HL-60/S4 treated with retinoic acid at 250 ng/mL for 4 days and 3 days (cell line): ENCODE measurements around the gene ZNF714.

Experiments used
- in situ Hi-C: fragments of 300-500 bp; cut with MboI; formaldehyde crosslinking; loops from 2 replicates; pipeline ENCODE4 v1.7.0; 2022; ENCODE audit warnings: low sequenced_read_pairs

The ZNF714 gene

DNA sequence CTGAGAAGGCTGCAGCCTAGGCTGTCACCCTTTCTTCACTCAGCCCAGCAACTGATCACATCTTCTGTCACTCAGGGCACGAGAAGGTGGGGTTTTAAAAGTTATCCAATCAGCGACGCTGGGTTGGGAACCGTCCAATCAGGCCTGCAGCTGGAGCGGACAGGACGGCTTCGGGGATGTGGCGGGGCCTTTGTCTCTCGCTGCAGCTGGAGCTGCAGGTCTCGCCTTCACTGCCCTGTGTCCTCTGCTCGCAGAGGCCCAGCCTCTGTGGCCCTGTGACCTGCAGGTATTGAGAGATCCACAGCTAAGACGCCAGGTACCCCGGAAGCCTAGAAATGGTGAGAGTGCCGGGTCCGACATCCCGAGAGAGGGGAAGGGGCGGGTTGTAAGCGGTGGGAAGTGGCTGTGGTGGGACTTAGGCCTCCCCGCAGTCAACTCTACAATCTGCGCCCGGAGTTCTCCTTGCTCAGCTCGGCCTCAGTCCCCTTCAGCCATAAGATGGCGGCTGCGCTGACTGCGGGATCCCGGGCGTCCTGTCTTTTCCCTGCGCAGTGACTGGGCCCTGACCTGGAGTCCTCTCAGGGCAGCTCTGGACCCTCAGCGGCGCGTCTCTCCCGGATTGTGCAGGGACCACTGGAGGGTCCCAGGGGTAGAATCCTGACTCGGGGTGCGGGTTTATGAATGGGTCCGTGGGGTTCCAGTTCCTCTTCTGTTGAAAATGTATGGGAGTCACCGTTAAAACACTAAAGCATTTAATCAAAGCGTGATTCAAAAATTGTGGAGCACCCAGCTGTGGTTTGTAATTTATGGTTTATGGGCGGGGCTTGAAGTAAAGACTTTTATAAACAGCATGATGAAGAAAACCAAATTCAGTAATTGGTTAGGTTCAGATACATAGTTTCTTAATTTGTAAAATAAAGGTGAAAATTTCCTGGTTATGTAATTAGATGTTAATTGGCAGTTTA lies at the start of gene ZNF714:
TSS of gene ZNF714 (plus strand) at position 193 of the 965 bp plus-strand sequence. CDS start 16,066 bp downstream, outside the sequence.
- in situ Hi-C loops: no loop called here

DNA sequence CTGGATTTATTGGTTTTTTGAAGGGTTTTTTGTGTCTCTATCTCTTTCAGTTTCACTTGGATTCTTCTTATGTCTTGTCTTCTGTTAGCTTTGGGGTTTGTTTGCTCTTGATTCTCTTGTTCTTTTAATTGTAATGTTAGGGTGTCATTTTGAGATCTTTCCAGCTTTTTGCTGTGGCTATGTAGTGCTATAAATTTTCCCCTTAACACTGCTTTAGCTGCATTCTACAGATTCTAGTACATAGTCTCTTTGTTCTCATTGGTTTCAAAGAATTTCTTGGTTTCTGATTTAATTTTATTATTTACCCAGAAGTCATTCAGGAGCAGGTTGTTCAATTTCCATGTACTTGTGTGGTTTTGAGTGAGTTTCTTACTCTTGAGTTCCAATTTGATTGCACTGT lies 37.0 kb upstream of the ZNF714 start:
- in situ Hi-C loops: no loop called here

DNA sequence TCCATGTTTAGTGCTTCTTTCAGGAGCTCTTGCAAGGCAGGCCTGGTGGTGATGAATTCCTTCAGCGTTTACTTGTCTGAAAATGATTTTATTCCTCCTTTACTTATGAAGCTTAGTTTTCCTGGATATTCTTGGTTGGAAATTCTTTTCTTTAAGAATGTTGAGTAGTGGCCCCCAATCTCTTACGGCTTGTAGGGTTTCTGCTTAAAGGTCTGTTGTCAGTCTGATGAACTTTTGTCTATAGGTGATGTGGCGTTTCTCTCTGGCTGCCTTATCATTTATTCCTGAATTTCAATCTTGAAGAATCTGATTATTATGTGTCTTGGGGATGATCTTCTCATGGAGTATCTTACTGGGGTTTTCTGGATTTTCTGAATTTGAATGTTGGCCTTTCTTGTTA lies 35.5 kb upstream of the ZNF714 start:
- in situ Hi-C loops: no loop called here

DNA sequence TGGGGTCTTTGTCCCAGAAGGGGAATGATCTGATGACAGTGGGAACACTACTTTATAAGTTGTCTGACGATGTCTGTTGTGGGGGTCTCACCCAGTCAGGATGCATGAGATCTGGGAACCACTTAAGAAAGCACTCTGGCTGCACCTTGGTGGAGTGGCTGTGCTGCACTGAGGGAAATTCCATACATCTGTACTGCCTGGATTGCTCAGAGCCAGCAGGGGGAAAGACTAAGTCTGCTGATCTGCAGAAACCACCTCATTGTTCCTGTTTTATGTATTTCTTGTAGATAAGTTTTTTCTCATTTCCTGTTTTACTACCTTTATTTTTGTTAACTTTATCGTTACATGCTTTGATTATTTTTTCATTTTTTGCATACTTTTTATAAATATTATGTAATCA lies 34.3 kb upstream of the ZNF714 start:
- in situ Hi-C loops: no loop called here

DNA sequence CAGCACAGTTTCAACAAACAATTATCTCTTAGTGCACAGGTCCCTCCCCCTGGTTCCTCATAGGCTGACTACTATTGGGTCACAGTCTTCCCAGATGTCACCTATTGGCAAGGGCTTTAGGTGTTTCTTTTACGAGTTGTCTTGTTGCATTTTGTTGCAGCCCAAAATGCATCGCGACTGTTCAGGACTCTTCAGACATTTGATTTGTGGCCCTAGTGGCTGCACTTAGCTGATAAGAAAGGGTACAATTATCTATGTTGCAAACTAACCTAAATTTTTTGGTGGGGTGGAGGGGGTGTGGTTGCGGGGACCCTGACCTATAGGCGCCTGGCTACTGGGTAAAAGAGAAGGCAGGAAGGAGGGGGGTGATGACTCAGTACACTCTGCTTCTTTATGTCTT lies 29.1 kb upstream of the ZNF714 start:
- in situ Hi-C loops: no loop called here

DNA sequence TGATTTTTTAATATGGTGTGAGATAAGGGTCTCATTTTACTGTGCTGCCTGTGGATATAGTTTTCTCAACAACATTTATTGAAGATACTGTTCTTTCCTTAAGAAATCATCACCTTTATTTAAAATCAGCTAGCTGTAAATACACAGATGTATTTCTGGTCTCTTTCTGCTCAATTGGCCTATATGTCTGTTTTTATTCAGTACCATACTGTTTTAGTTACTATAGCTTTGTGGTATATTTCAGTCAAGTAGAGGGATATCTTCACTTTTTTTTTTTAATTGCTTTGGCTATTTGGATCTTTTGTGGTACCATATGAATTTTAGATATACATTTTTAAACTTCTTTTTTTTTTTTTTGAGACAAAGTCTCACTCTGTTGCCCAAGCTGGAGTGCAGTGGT lies 16.7 kb upstream of the ZNF714 start:
- in situ Hi-C loops: no loop called here

DNA sequence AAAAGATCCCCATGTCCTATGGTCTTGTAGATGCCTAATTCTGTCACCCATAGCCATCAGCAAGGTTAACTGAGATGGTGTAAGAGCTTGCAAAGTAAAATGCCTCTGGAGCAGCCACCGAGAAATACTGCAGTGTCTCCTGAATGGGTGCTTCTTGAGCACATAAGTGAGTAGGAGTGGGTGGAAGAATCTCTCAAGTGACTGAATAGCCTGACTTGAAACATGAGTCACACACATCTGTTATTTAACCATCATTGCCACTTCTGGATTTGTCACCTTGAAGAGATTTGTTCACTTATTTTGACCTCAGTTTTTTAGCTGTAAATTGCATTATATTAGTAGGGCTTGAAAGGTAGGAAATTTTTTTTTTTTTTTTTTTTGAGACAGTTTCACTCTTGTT lies 2.3 kb downstream of the ZNF714 start:
- in situ Hi-C loops: no loop called here

DNA sequence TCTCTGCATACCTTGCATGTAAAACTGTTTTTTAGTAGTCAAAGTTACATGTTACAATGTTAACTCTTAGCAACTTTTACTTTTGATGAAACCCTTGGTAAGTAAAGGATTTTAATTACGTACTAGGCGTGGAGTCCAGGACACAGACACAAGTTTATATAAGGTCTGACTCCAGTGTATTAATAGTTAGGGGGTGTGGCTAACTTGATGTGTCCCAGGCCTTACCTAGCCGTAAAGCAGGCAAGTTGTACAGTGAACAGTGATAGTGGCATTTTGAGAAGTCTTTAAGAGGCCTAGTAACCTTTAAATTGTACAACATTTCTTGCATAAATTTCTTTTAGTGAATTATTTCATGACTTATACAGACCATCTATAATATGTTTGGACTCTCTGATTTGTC lies 5.9 kb downstream of the ZNF714 start:
- in situ Hi-C loops: no loop called here

DNA sequence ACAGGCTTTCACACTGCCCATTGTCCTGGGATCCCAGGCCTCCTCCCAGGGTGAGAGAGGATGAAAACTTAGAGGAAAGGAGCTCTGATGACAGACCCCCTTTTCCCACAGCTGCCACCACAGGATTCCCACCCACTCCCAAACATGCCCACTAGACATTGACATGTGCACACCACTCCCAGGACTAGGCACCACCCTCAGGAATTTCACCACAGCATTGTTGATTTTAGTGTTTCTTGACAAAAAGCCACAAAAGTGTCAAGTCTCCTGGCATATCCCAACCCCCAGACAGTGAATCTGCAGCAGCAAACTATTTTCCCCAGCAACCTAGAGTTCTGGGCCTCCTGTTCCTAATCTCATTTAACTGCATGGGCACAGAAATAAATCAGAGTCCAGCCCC lies 10.1 kb downstream of the ZNF714 start:
- in situ Hi-C loops: no loop called here

DNA sequence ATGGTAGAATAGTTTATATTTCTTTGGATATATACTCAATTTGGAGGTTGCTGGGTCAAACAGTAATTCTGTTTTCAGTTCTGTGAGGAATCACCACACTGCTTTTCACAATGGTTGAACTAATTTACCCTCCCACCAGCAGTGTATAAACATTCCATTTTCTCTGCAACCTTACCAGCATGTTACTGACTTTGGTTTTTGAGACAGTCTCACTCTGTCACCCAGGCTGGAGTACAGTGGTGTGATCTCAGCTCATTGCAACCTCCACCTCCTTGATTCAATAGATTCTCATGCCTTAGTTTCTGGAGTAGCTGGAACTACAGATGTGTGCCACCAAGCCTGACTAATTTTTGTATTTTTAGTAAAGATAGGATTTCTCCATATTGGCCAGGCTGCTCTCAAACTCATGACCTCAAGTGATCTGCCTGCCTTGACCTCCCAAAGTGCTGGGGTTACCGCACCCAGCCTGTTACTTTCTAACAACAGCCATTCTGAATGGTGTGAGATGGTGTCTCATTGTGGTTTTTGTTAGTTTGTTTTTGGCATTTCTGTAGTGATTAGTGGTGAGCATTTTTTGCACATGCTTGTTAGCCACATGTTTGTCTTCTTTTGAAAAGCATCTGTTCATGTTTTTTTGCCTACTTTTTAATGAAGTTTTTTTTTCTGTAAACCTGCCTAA lies 12.5 kb downstream of the ZNF714 start:
- in situ Hi-C loops: no loop called here

DNA sequence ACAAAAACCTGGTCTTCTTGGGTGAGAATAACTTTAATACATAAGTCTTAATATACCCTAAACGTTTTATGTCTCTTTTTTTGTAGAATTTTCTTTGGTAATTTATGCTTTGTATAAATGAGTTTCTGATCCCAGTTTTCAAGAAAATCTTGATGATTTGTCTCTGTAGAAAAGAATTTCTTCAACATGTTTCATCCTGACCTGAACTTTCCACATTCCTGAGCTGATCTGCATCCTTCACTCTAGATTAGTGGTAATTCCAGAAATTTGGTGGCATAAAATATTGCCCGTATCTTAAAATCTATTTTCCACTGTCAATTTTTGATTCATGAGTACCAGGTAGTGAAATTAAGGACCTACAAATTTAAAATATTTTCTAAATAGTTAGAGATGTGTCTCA lies 16.3 kb downstream of the ZNF714 start:
- in situ Hi-C loops: no loop called here

DNA sequence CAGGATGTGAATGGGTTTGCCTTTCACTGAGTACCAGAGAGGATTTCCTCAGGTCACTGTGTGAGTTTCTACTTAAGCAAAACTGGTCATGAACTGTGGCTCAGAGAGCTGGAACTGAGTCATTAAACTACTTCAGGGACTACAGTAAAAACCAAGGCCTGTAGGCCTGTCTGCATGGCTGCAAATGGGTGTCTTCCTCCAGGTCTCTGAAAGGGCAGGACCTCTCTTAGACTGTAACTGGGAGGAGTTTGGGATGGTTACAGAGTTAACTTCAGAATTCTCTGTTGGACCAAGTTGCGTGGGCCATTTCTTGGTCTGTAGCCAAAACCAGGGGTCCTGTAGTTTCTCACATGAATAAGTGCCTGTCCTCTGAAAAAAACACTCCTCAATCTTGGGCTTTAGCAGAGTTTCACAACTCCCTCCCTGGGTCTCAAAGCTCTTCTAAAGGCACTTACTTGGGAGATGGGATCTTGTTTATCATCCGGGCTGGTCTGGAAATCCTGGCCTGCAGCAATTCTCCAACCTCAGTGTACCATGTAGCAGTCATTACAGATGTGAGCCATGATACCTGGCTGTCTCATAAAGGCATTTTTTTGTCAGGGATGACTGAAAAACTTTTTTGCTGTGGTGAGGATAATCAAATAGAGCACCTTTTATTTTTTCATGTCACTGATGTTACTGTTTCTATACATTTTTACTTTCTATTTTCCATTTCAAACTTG lies 19.7 kb downstream of the ZNF714 start:
- in situ Hi-C loops: no loop called here

DNA sequence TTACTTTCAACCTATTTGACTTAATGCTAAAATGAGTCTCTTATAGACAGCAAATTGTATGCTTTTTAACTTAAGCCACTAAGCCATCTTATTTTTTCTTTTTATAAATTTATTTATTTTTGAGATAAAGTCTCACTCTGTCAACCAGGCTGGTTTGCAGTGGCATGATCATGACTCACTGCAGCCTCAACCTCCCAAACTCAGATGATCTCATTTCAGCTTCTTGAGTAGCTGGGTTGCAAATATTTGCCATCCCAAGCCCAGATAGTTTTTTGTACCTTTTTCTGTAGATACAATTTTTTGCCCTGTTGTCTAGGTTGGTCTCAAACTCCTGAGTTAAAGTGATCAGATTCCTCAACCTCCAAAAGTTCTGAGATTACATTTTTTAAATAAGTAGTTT lies 27.1 kb downstream of the ZNF714 start:
- in situ Hi-C loops: no loop called here

DNA sequence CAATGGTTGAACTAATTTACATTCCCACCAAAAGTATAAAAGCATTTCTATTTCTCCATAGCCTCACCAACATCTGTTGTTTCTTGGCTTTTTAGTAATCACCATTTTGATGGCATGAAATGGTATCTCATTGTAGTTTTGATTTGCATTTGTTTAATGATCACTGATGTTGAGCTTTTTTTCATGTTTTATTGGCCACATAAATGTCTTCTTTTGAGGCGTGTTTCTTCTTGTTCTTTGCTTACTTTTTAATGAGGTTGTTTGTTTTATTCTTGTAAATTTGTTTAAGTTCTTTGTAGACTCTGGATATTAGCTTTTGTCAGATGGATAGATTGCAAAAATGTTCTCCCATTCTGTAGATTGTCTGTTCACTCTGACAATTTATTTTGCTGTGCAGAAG lies 28.2 kb downstream of the ZNF714 start:
- in situ Hi-C loops: no loop called here

DNA sequence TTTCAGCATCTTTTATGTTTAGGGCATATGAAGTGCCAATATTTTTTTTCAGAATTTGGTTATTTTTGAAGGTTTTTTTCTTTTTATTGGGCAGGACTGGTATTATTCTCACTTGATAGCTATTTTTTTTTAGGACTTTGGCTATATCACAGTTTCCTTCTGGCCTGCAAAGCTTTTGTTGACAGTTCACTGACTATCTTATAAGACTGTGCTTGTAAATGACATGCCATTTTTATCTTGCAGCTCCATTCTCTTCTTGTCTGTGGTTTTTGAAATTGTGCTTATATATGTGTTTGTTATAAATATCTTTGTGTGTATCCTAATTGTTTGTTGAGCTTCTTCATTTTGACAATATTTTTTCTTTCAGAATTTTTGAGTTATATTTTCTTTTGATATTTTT lies 33.4 kb downstream of the ZNF714 start:
- in situ Hi-C loops: no loop called here

DNA sequence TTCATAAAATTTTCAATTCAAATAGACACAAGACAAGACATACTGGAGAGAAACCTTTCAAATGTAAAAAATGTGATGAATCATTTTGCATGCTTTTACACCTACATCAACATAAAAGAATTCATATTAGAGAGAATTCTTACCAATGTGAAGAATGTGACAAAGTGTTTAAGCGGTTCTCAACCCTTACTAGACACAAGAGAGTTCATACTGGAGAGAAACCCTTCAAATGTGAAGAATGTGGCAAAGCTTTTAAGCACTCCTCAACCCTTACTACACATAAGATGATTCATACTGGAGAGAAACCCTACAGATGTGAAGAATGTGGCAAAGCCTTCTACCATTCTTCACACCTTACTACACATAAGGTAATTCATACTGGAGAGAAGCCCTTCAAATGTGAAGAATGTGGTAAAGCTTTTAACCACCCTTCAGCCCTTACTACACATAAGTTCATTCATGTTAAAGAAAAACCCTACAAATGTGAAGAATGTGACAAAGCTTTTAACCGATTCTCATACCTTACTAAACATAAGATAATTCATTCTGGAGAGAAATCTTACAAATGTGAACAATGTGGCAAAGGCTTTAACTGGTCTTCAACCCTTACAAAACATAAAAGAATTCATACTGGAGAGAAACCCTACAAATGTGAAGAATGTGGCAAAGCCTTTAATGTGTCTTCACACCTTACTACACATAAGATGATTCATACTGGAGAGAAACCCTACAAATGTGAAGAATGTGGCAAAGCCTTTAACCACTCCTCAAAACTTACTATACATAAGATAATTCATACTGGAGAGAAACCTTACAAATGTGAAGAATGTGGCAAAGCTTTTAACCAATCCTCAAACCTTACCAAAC lies 35.3 kb downstream of the ZNF714 start:
- in situ Hi-C loops: no loop called here

DNA sequence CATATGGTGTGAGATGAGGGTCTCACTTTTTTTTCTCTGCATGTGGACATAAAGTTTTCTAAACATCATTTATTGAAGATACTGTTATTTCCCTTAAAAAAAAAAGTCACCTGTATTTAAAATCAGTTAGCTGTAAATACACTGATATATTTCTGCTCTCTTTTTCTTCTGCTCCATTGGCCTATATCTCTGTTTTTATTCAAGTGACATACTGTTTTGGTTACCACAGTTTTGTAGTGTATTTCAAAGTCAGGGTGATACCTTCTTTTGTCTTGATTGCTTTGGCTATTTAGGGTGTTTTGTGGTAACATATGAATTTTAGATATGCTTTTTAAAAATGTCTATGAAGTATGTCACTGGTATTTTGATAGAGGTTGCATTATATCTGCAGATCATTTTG lies 44.1 kb downstream of the ZNF714 start:
- in situ Hi-C loops: no loop called here

DNA sequence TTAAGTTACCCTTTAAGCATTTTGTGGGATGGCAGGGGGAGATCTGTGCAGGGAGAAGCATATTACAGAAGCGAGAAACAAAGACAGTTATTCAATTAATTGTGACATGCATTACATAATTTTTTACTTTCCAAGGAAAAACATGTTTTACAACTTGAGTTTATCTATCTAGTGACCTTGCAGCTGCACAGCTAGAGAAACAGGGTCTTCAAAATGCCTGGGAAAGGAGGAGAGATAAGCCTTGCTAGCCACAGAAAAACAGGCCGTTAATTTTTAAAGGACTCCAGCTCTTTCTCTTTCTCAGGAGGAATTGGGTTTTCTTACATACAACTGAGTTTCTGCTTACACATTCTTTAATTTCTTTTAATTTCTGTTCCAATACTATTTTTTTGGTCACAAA lies 45.0 kb downstream of the ZNF714 start:
- in situ Hi-C loops: no loop called here

DNA sequence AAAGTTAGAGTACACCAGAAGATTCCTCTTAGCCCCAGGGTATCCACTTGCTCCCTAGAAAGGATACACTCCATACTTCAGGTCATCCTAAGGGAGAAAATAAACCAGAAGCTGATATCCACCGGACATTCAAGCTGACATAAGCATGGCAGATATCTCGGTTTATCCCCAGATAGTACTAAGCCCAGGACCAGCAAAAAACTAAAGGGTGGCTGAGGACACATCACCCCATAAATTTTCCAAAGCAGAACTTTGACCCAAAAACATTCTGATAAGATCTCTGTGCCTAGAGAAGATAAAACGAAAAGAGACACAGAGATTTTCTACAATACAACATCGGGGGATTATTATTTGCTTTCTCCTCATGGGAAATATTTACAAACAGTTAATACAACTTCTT lies 45.9 kb downstream of the ZNF714 start:
- in situ Hi-C loops: no loop called here

DNA sequence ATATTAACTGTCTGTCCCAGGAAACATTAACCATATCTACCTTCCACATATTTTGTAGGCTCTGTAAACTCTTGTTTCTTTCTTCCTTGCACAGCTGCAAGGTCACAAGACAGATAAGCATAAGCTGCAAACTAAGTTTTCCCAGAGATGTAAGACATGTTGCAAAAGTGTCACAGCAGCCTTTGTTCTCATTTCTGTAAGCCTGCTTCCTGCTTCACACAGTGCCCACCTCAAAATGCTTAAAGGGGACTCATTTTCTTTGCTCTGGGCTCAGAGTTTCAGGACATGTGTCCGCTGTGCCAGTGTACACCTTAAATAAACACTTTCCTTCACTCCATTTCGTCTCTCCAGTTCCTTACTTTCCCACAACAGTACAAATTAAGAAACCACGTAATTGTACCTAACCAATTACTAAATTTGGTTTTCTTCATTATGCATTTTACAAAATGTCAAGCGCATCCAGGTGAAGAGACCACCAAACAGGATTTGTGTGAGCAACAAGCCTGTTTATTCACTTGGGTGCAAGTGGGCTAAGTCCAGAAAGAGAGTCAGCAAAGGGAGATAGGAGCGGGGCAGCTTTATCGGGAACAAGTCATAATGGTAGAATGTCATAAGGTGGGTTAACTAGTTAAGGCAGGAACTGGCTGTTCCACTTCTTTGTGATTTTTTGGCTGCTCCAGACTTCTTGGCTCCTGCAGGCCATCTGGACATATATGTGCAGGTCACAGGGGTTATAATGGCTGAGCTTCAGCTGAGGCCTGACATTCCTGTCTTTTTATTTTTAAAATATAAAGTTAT lies 47.1 kb downstream of the ZNF714 start:
- in situ Hi-C loops: no loop called here
